Testis (tissue), 2 donors: ENCODE data around the gene HRH3.

Experiments used
- POLR2A ChIP-seq: fragments of 450-650 bp; IDR thresholded peaks from one replicate; pipeline ENCODE4 v1.6.1; 2017; ENCODE audit warnings: antibody characterized with exemption, mild to moderate bottlenecking, moderate library complexity
- TF ChIP-seq, protein P1 (sequence below), 3 experiments: fragments of 450-650 bp in 2 of 3; fragments of 200-600 bp in 1 of 3; sonication (generic) in 1 of 3; IDR thresholded peaks; one replicate each; pipeline ENCODE4 v1.5.1; 2016 to 2019; ENCODE audit warnings: antibody characterized with exemption in 3 of 3, mild to moderate bottlenecking in 2 of 3, moderate library complexity in 1 of 3

DNA sequence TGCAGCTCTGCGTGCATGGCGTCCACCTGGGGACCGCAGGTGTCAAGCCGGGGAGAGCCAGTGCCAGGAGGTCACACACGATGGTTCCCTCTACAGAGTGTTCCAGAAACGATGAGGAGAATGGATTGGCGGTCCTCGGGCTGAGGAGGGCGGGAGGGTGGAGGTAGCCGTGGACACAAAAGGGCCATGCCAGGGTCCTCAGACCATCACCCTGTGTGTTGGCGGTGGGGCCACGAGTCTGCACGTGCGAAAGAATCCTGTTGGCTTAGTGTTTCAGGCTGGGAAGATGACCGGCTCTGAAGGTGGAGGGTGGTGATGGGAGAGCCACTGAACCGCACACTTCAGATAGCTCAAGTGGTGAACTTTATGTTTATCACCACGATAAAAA lies 13.7 kb downstream of the HRH3 start:
- TF ChIP-seq, protein P1, sequence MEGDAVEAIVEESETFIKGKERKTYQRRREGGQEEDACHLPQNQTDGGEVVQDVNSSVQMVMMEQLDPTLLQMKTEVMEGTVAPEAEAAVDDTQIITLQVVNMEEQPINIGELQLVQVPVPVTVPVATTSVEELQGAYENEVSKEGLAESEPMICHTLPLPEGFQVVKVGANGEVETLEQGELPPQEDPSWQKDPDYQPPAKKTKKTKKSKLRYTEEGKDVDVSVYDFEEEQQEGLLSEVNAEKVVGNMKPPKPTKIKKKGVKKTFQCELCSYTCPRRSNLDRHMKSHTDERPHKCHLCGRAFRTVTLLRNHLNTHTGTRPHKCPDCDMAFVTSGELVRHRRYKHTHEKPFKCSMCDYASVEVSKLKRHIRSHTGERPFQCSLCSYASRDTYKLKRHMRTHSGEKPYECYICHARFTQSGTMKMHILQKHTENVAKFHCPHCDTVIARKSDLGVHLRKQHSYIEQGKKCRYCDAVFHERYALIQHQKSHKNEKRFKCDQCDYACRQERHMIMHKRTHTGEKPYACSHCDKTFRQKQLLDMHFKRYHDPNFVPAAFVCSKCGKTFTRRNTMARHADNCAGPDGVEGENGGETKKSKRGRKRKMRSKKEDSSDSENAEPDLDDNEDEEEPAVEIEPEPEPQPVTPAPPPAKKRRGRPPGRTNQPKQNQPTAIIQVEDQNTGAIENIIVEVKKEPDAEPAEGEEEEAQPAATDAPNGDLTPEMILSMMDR (IDR thresholded peaks at IDR 0.05): no peak
- no peak for TF ChIP-seq POLR2A
